ENCODE results near the gene CEP112. TPM values are rescaled to one million over a fixed set of nuclear protein-coding genes. Genes with fewer than 3 reads are reported as not detected.
A peak's percentile ranks its signal among the peaks of the same experiment; 100 is the strongest.

The CEP112 gene
- total RNA-seq, 1 donor from 2014 or later: 14.8 TPM

DNA sequence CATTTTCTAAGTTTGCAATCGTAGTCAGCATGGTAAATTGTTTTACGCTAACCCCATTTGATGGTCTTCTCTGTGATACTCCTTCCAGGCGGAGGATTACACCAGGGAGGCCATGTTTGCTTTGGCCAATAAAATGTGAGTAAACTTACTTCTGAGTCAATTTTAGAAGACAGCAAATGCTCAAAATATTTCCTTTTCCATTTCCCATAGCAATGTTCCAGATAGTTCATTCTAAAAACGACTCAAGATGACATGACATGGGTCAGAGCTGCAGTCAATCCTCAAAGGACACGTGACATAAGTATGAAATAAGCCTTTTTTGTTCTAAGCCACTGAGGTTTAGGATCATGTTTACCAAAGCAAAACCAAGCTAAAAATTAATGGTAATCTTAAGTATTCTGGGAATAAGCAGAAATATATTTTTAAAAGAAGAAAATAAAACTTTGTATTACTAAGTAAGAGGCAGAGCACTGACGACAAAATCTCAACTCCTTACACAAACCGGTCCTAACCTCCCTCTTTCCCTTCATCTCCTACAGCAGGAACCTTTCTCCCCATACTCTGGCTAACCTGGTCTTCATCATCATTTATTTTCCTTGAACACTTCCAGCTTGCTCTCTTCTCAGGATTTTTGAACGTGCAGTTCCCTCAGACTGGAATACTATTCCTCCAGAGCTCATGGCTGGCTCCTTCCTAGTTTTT, 266.2 kb downstream of the CEP112 start:
- no peak for DNase-seq

- no peak for DNase-seq
These were observed 270.9 kb downstream of the CEP112 start for GRCh38 chr17:65920996-65921395.

DNA sequence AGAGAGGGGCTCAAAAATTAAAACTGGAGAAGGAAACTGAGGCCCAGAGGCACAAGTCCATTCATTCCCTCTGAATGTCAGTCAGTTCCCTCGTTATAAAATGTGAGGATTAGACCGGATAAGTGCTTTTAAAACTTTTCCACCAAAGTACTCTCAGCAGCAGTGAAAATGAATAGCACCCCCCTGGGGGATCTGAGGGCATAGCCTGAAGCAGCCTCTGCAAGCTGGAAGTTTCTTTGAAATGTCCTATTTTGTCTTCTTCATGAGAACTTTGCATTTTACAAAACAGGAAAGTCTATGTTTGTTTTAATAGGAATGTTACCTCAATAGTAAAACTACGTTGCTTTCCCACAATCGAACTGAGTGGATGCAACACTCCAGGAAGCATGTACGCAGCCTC, 273.0 kb downstream of the CEP112 start:
- DNase-seq: peak; percentile 73

DNA sequence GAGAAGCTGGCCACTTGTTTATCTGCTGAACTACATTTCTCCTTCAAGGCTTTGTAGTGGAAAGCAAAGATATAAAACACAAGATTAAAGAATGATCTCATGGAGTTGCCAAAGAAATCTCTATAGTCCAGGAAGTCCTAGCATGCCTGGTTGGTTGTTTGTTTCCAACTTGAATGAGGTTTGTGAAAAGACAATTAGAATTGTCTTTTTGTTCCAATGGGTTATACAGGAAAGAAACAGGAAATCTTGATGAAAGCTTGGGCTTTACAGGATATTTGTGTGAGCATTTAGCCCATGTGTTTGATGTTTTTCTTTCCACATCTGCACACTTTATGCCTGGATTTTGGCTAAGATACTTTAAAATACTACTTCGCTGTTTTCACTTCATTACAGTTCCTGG, 273.4 kb downstream of the CEP112 start:
- peak; percentile 86 for DNase-seq

- DNase-seq: no peak
These were observed 274.4 kb downstream of the CEP112 start for GRCh38 chr17:65917560-65917959.

DNA sequence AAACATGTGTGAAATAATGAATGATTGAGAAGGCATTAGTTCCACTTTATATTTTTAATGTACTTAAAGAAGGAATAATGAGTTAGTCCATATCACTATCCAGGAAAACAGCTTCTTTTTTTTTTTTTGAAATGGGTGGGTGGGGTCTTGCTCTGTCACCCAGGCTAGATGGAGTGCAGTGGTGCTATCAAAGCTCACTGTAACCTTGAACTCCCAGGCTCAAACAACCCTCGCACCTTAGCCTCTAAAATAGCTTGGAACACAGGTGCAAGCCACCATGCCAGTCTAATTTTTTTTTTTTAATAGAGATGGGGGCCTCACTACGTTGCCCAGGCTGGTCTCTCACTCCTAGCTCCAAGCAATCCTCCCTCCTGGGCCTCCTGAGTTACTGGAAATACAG, 275.5 kb downstream of the CEP112 start:
- no peak for DNase-seq

- DNase-seq: peak; percentile 62
These were observed 277.1 kb downstream of the CEP112 start for GRCh38 chr17:65914784-65915342.

GRCh38 chr17:65913326-65913850, 278.5 kb downstream of the CEP112 start:
- no peak for DNase-seq

DNA sequence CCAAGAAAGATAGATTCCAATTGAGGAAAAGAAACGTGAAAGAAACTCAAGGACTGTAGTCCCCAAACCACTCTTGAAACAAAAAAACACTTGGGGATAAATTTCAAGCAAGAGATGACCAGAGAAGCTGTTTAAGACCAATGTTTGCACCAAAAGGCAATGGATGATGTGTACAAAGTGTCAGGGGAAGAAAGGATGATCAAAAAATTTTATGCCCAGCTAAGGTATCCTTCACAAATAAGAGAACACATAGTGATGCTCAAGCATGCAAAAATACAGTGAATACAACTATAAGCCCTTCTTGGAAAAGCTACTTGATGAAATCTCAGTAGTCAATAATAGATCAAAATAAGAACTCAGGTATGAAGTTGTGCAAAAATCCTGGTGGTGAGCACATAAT, 281.1 kb downstream of the CEP112 start:
- DNase-seq: no peak

GRCh38 chr17:65902831-65903522, 289.0 kb downstream of the CEP112 start:
- no peak for DNase-seq

DNA sequence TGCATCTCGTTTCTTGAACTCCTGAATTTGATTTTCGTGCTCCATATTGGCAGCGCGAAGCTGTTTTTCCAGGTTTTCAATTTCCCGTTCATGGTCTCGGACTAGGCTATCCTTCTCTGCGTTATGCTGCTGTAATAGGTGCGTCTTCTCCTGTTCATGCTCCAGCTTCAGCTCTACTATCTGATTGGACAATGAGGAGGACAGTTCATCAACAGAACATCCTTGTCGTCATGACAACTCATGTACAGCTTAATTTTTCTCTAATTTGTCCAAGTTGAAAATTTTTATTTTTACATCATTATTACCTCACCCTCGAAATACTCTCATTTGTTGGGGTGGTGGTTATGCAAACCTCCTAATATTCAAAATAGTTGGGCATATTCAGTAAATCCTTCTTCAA, 289.8 kb downstream of the CEP112 start:
- no peak for DNase-seq

DNA sequence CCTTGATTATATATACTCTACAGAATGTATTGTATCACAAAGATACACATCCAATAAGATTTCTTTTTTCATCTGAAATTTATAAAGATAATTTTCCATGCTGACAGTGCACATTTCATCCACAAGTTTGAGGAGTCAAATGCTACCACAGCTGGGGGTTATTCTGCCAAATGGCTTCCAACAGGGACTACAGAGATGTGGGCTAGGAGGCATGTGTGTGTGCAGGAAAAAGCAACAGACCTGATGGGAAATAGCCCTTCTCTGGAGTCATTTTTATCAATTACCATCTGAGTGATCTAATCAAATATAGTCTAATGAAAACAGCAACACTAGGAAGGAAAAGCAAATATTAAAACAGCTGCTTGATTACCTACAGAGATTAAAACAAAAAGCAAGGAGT, 290.5 kb downstream of the CEP112 start:
- no peak for DNase-seq

DNA sequence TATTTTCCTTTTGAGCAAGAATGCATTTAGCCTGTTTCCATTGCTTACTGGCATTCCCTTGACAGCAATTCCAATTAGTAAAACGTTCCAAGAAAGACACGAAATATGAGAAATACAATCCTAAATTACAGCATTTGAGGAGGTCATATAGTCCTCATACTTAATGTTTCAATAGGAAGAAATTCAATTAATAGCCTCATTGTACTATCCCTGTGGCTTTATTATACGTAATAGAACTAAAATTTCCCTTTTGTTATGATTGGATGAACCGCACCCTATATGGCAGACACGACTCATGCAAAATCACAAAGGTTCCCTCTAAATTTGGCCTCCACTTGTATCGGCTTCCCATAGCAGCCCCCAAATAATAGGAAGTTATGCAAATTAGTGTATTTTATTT, 291.7 kb downstream of the CEP112 start:
- DNase-seq: no peak

DNA sequence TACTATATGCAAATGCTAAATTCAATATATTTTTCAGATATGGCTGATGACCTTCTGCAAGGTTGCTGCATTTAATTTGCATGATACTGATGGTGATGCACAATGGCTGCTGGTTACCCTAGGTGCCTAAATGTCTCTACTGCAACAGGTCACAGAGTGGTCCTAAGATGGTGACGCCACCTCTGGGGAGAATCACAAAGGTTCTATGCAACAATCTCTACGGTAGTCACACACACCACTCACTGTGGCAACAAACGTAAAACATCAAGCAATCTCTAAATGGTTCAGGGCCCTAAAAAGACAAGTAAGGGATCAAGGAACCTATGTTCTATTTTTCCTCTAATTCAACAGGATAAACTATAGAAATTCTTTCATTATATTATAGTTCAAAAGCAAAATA, 293.3 kb downstream of the CEP112 start:
- no peak for DNase-seq

DNA sequence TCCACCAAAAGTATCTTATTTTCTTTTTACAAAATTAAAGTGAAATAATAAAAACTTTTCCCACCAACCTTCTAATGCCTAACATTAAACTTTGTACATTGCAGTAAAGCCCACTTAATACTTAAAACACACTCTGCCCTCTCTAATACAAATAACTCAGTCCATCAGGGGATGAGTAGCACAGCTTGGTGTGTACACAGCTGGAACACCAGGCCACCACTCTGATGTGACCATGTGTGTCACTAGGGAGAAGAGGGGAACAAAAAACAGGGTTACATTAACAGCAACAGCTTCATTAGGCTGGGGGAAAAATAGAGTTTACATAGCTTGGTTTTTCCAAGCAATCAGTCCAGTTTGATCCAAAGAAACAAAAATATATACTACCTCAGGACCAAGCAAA, 295.0 kb downstream of the CEP112 start:
- DNase-seq: no peak

GRCh38 chr17:65895969-65896368, 296.0 kb downstream of the CEP112 start:
- DNase-seq: no peak

- DNase-seq: no peak
These were observed 298.1 kb downstream of the CEP112 start for GRCh38 chr17:65893692-65894279.

- DNase-seq: no peak
These were observed 299.0 kb downstream of the CEP112 start for GRCh38 chr17:65892912-65893377.

DNA sequence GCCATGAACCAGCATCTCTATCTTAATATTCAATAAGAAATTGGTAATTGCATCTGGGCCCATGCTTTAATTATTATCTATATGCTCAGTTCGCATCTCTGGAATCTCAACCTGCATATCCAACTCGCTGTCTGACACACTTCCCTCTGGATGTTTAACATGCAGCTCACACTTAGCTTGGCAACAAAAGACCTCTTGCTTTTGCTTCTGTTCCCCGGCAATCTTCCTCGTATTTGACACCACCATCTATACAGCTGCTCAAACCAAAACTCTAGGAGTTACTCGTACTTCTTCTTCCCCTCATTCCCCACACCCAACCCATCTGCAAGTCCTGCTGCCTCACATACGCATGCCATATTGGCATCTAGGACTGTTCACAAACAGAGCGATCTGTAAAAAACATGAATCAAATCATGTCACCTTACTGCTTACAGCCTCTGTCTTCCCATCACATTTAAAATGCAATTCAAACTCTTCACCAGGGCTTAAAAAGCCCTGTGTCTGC, 300.6 kb downstream of the CEP112 start:
- no peak for DNase-seq

- DNase-seq: no peak
These were observed 303.3 kb downstream of the CEP112 start for GRCh38 chr17:65888649-65889048.

GRCh38 chr17:65886315-65887245, 305.4 kb downstream of the CEP112 start:
- DNase-seq: no peak
